COLO668 (cell line): ENCODE data around the gene PARVB.

ENCODE experiments used
- DNase-seq: peaks from one replicate; lab custom pipeline; 2025; ENCODE audit not compliant: unreplicated experiment; lab: John Stamatoyannopoulos, UW

Gene PARVB

GRCh38 chr22:44086271-44087088 is 62.4 kb downstream of the PARVB start:
- DNase-seq: no peak

GRCh38 chr22:44087089-44087430 is 63.0 kb downstream of the PARVB start:
- no peak for DNase-seq

DNA sequence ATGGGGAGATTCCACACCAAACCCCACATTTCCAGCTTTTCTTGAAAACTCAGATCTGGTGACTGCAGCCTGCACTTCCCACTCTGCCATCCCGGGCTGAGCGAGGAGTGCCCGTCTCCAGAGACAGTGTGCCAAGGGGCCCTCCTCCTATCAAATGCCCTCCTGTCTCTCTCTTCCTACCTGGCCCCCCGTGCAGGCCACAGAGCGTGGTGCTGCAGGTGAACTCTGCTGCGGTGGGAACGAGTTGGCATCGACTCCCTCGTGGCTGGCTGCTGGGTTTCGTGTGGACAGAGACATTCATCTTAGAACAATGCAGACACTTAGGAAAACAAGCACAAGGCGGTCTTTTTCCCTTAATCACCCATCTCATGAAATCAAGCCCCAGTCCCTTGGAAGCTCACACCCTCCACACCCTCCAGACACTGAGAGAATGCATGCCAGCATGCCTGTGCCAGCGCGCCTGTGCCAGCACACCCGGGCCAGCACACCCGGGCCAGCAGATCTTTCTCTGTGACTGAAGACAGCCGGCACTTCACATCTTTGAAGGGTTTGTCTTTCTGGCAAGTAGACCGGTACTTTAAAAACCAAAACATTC is 65.0 kb downstream of the PARVB start:
- no peak for DNase-seq

- DNase-seq: no peak
Measured at GRCh38 chr22:44089717-44090570, 65.8 kb downstream of the PARVB start.

DNA sequence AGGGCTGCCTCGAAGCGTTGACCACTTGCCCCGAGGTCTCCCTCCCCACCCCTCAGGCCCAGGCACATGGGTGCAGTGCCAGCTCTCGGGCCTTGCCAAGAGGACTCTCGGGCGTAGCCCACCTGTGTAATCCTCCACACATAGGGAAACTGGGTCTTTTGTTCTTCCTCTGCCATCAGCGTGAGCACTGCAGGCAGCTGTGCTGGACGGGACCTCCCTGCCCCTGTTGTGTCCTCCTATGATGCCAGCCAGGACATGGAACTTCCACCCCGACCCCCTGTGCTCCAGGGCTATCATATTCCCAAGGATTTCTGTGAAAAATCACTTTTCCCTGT is 66.4 kb downstream of the PARVB start:
- no peak for DNase-seq

DNA sequence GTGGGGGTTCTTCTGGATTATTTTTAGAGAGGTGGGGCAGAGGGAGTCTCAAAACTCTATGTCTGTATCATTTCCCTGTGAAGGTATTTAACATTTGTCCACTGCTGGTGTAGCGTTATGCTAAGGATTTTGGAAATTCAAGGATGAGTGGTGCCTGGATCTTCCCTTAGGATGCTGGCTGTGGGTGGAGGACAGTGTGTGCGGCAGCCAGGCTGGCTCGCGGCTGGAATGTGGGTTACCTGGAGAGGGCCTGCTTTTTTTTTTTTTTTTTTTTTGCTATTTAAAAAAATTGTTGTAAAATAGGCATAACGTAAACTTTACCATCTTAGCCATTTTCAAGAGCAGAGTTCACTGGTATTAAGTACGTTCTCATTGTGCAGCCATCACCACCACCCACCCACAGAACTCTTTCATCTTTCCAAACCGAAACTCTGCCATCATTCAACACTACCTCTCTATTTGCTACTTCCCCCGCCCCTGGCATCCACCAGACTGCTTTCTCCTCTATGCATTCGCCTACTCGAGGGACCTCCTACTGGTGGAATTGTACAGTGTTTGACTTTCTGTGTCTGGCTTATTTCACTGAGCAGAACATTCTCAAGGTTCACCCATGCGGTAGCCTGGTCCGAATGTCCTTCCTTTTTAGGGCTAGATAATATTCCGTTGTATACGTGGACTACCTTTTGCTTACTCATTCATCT is 67.1 kb downstream of the PARVB start:
- DNase-seq: peak; percentile 7

GRCh38 chr22:44091751-44092150 is 67.6 kb downstream of the PARVB start:
- no peak for DNase-seq

DNA sequence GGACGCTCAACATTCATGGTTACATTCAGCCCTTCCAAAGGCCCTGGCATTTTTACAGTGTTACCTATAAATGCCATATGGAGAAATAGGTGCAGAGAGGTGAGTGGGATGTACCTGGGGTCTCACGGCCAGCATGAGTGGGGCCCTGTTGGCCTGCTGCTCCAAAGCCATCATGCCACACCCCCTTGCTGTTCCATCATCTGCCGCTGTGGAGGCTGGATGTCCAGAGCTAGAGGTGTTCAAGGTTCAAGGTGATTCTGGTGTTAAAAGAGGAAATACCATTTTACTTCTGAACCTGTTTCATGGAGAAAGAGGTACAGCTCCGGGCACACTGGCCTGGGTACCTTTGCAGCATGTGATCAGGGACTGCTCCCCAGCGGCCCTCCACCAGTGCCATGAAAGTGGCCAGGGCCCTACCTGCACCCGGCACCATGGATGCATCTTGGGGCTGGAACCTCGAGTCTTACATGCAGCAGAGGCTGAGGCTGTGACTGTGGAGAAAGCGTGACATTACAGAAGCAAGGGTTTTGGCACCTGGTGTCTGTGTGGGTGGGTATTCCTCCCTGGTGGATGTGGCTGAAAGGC is 68.6 kb downstream of the PARVB start:
- DNase-seq: no peak

GRCh38 chr22:44093791-44094190 is 69.7 kb downstream of the PARVB start:
- no peak for DNase-seq

DNA sequence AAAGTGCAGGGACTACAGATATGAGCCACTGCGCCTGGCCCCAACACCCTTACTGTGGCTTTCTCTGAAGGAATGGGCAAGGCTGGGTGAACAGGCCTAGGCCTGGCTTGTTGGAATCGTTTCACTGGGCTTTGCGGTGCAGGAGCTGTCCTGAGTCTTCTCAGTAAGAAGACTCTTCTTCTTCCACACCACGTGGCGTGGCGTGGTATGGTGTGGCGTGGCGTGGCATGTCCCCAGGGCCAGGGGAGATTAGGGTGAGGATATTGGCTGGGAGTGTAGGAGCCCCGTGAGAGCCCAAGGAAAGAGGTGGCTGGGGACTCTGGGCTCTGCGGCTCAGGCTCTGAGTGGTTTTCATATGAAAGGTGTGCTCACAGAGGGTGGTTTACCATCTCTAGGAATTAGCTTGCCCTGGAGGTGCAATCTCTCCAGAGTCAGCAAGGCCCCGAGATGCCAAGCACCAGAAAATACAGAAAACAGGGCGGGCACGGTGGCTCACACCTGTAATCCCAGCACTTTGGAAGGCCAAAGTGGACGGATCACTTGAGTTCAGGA is 70.7 kb downstream of the PARVB start:
- DNase-seq: no peak

- no peak for DNase-seq
Measured at GRCh38 chr22:44096736-44097135, 72.6 kb downstream of the PARVB start.

DNA sequence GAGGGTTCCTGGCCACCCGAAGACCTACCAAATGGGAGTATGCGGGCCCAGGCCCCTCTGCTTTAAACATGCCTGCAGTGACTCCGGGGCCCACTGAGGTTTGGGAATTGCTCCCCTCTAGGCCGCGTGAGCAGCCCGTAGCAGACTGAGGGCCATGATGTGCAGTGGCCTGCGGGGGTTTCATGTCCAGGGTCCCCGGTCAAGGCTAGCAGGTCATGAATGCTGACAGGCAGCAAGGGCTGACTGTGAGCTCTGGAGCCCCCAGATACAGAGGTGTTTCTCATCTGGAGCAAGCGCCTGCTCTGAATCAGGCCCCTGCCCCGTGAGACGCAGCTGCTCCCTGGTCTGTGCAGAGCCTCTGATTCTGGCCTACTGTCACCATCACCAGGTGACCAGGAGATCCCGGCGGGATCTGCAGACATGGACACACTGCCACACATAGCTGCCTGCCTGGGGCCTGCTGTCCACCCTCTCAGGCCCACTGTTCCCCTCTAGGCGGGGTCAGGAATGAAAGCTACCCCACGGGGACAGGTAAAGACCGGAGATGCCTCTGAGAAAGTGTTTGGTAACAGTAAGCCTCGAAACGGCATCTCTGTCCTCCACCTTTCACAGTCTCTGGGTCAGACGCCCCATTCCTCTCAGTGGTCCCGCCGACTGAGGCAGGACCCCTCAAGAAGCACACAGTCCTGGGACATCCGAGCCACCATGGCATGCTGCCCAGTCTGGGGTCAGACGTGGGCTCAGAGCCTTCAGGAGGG is 73.3 kb downstream of the PARVB start:
- DNase-seq: no peak

GRCh38 chr22:44098021-44098739 is 74.1 kb downstream of the PARVB start:
- DNase-seq: no peak

GRCh38 chr22:44098966-44099530 is 74.9 kb downstream of the PARVB start:
- no peak for DNase-seq

DNA sequence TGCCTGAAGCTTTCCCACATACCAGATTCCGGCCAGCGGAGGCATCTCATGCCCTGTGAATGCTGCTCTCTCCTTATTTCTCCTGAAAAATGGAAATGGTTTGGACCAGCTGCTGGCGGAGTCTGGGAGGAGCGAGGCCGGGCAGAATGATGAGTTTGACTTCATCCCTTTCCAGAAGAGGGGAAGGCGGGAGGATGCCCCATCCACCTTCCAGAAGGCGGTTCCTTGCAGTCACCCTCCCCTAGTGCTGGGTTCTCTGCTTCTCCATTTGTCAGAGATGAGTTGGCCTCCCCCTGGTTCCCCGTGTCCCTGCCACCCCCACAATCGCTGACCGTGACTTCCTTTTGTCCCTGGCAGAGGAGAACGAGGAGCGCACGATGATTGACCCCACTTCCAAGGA is 75.6 kb downstream of the PARVB start:
- no peak for DNase-seq

GRCh38 chr22:44100411-44100810 is 76.3 kb downstream of the PARVB start:
- DNase-seq: no peak

DNA sequence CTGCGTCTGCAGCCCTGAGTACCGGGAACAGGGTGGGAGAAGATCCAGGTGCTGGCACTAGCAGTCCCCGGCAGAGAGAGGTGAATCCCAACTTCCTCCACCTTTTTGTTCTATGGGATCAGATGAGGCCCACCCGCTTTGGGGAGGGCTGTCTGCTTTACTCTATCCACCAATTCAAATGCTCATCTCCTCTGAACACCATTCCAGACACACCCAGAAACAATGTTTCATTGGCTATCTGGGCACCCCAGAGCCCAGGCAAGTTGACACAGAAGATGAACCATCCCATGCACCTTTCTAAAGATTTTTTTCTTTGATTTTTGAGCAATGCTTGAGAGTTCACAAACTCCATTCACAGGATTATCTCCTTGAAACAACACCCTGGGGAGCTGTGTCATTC is 78.0 kb downstream of the PARVB start:
- no peak for DNase-seq

DNA sequence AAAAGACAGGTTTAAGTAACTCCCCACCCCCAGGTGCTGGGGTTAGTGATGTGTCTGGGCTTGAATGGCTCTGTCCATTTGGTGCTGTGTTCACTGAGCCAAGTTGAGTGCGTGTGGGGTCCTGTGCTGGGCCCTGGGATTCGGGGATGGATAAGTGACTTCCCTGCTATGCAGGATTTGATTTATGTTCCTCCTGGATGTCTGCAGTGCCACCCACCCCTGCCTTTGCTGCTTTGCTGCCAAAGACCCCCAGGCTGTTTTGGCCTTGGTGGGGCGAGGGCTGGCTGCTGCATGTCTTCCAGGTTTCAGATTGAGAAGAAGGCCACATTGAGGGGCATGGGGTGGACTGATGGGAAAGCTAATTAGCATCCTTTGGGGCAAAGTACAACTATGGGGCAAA is 78.8 kb downstream of the PARVB start:
- no peak for DNase-seq
